Measurements from ENCODE around the gene LAMC3.

Gene LAMC3

DNA sequence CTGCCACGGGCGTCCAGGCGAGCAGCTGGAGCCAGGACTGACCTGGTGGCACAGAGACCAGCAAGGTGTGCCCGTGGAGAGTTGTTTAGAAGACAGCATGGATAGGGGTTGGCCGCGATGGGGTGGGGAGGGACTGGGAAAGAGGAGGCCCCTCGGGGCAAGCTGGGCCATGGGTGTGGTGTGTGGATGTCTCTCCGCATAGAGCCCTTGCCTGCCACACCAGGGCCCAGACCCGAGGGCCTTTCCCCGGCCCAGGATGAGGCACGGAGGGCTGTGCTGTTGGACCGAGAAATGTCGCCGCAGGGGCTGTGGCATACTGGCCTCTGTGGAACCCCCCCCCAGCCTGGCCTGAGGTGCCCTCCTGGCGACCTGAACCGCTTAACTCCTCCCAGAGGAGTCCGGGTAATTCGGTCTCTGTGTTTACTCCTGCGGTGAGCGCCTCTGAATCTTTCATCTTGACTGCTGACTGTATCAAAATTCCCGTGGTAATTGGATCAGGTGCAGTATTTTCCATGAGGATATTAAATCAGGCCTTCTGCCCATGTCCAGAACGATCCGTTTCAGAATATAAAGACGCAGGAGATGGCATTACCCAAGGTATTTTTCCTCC, 22.5 kb upstream of the LAMC3 start:
- 80% methylated on average over 23 of the region's 24 CpGs for WGBS, 2 experiments (ENCODE audit: insufficient coverage in 2 of 2)
- H3K27ac ChIP-seq (ENCODE audit: low read depth, low read length, severe bottlenecking): no peak overlapping the region

DNA sequence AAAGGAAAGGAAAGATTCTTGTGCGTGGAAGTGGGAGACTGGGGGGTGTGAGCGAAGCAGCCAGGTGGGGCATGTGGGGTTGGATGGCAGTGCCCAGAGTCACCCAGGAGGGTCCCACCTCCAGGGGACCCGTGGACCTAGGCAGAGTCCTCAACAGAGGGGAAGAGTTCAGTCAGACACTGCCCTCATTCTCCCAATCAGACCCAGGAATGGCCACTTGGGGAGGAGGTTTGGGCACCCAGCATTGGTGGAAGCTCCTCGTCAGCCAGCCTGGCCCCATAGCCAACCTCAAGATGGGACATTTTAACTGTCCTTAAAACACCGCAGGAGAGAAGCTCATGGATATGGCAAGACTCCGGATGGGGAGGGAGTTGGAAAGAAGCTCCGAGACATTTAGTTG, 21.9 kb upstream of the LAMC3 start:
- Histone ChIP-seq H3K4me3 (ENCODE audit: extremely low read depth, insufficient read depth, low read length, poor library complexity, severe bottlenecking) (no peak overlapping the region), H3K36me3 (ENCODE audit: control insufficient read depth, insufficient read depth, low read length) (no peaks in the 10 kb centered on the region), H3K9me3 (ENCODE audit: control insufficient read depth, low read length) (no peaks in the 10 kb centered on the region), H3K27ac (ENCODE audit: low read depth, low read length, severe bottlenecking) (no peak overlapping the region), H3K4me1 (ENCODE audit: control insufficient read depth, insufficient read depth, low read length, poor library complexity, severe bottlenecking) (no peaks in the 10 kb centered on the region)
- 93% methylated on average over 4 to 6 of the region's 7 CpGs for WGBS, 2 experiments (ENCODE audit: insufficient coverage in 2 of 2)

More for the DNA sequence above, 22.5 kb upstream of the LAMC3 start:
- Histone ChIP-seq H3K4me1 (ENCODE audit: control insufficient read depth, insufficient read depth, low read length, poor library complexity, severe bottlenecking) (no peaks in the 10 kb centered on the region), H3K36me3 (ENCODE audit: control insufficient read depth, insufficient read depth, low read length) (no peaks in the 10 kb centered on the region), H3K9me3 (ENCODE audit: control insufficient read depth, low read length) (no peaks in the 10 kb centered on the region), H3K4me3 (ENCODE audit: extremely low read depth, insufficient read depth, low read length, poor library complexity, severe bottlenecking) (no peak overlapping the region)

DNA sequence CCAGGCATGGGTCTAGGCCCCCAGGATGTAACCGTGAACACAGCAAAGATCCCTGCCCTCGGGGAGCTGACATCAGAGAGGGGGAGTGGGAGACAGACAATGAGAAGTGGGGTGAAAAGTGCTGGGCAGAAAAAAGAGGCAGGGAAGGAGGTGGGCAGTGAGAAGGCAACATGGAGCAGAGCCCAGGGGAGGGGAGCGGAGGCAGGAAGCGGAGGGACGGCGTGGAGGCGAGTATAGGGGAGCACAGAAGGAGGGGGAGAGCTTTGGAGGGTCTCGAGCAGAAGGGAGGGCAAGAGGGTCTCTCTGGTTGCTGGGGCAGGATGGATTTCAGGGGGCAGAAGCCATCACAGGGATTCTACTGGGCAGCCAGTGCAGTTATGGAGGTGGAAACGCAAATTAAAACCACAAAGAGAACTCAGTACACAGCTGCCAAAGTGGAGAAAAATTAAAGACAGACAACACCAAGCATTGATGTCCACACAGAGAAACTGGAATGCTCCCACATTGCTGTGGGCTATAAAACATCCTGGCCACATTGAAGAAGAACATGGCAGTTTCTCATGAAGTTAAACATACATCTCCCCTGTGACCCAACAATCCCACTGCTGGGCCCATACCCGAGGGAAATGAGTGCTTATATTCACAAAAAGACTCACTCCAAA, 21.1 kb upstream of the LAMC3 start:
- 82 to 96% methylated on average over 6 to 8 of the region's 10 CpGs for WGBS, 2 experiments (ENCODE audit: insufficient coverage in 2 of 2)
- no peak overlapping the region for H3K27ac ChIP-seq (ENCODE audit: low read depth, low read length, severe bottlenecking)

DNA sequence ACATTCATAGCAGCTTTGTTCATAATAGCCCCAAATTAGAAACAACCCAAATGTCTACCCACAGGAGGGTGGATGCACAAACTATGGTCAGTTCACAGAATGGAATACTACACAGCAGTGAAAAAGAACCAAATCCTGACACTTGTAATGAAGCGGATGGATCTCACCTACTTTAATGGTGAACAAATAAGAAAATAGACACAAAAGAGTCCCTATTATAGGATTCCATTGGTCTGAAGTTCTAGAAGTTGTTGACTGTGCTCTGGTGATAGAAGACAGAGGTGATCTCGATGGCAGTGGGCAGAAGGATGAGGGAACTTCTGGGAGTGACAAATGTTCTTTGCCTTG, 20.6 kb upstream of the LAMC3 start:
- Histone ChIP-seq H3K4me3 (ENCODE audit: extremely low read depth, insufficient read depth, low read length, poor library complexity, severe bottlenecking) (no peak overlapping the region), H3K27ac (ENCODE audit: low read depth, low read length, severe bottlenecking) (no peak overlapping the region), H3K9me3 (ENCODE audit: control insufficient read depth, low read length) (no peaks in the 10 kb centered on the region), H3K36me3 (ENCODE audit: control insufficient read depth, insufficient read depth, low read length) (no peaks in the 10 kb centered on the region), H3K4me1 (ENCODE audit: control insufficient read depth, insufficient read depth, low read length, poor library complexity, severe bottlenecking) (no peaks in the 10 kb centered on the region)
- WGBS, 2 experiments (ENCODE audit: insufficient coverage in 2 of 2): 100% methylated on average over 1 of the region's 2 CpGs

More for the DNA sequence above, 21.1 kb upstream of the LAMC3 start:
- H3K9me3 ChIP-seq (ENCODE audit: control insufficient read depth, low read length): no peaks in the 10 kb centered on the region
- no peaks in the 10 kb centered on the region for H3K36me3 ChIP-seq (ENCODE audit: control insufficient read depth, insufficient read depth, low read length)
- no peak overlapping the region for H3K4me3 ChIP-seq (ENCODE audit: extremely low read depth, insufficient read depth, low read length, poor library complexity, severe bottlenecking)
- no peaks in the 10 kb centered on the region for H3K4me1 ChIP-seq (ENCODE audit: control insufficient read depth, insufficient read depth, low read length, poor library complexity, severe bottlenecking)

DNA sequence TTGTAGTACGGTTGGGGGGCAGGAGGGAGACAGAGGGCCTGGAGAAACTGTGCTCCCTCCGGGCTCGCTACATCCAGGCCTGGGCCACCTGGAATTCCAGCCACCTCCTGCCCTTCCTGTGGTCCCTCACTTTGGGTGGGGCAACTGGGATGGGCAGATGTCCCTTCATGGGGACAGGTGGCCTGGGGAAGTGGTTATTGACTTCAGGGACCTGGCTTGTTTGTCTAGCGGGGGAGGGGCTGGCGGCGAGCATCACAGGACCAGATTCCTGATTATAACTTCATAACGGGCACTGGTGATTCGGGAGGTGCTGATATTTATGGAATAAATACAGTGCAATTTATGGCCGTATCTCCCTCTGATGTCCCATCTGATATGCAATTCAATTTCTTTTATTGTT, 20.1 kb upstream of the LAMC3 start:
- no peaks in the 10 kb centered on the region for H3K9me3 ChIP-seq (ENCODE audit: control insufficient read depth, low read length)
- WGBS, 2 experiments (ENCODE audit: insufficient coverage in 2 of 2): 95 to 100% methylated on average over 2 to 7 of the region's 9 CpGs
- H3K27ac ChIP-seq (ENCODE audit: low read depth, low read length, severe bottlenecking): no peak overlapping the region
- no peak overlapping the region for H3K4me3 ChIP-seq (ENCODE audit: extremely low read depth, insufficient read depth, low read length, poor library complexity, severe bottlenecking)
- no peaks in the 10 kb centered on the region for H3K4me1 ChIP-seq (ENCODE audit: control insufficient read depth, insufficient read depth, low read length, poor library complexity, severe bottlenecking)
- no peaks in the 10 kb centered on the region for H3K36me3 ChIP-seq (ENCODE audit: control insufficient read depth, insufficient read depth, low read length)

DNA sequence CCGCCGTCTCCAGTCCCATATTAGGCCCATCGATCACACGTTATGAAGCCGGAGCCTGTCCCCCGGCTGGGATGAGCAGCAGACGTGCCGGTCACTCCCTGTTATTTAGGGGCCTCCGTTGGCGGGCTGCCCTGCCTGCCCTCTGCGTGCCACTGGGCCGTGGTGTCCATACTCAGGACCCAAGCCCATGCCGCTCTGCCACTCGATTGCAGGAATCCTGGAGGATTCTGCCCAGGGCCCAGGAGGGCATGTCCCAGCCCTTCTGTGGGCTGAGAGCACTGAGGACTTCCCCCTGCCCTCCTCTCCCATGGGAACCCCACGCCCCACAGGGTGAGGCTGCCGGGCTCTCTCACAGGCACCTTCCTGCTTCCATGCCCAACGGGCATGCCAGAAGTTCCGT, 19.6 kb upstream of the LAMC3 start:
- Histone ChIP-seq H3K4me3 (ENCODE audit: extremely low read depth, insufficient read depth, low read length, poor library complexity, severe bottlenecking) (no peak overlapping the region), H3K36me3 (ENCODE audit: control insufficient read depth, insufficient read depth, low read length) (no peaks in the 10 kb centered on the region), H3K9me3 (ENCODE audit: control insufficient read depth, low read length) (no peaks in the 10 kb centered on the region), H3K4me1 (ENCODE audit: control insufficient read depth, insufficient read depth, low read length, poor library complexity, severe bottlenecking) (no peaks in the 10 kb centered on the region), H3K27ac (ENCODE audit: low read depth, low read length, severe bottlenecking) (no peak overlapping the region)
- WGBS, 2 experiments (ENCODE audit: insufficient coverage in 2 of 2): 92 to 93% methylated on average over 15 to 16 of the region's 18 CpGs

- no peaks in the 10 kb centered on the region for H3K9me3 ChIP-seq (ENCODE audit: control insufficient read depth, low read length)
- H3K36me3 ChIP-seq (ENCODE audit: control insufficient read depth, insufficient read depth, low read length): no peaks in the 10 kb centered on the region
- no peak overlapping the region for H3K27ac ChIP-seq (ENCODE audit: low read depth, low read length, severe bottlenecking)
- H3K4me3 ChIP-seq (ENCODE audit: extremely low read depth, insufficient read depth, low read length, poor library complexity, severe bottlenecking): no peak overlapping the region
- 94 to 96% methylated on average over 21 to 22 of the region's 22 CpGs for WGBS, 2 experiments (ENCODE audit: insufficient coverage in 2 of 2)
- H3K4me1 ChIP-seq (ENCODE audit: control insufficient read depth, insufficient read depth, low read length, poor library complexity, severe bottlenecking): no peaks in the 10 kb centered on the region
Observed at GRCh38 chr9:130989891-130990290, 19.1 kb upstream of the LAMC3 start.

- Histone ChIP-seq H3K27ac (ENCODE audit: low read depth, low read length, severe bottlenecking) (no peak overlapping the region), H3K36me3 (ENCODE audit: control insufficient read depth, insufficient read depth, low read length) (no peaks in the 10 kb centered on the region), H3K9me3 (ENCODE audit: control insufficient read depth, low read length) (no peaks in the 10 kb centered on the region), H3K4me3 (ENCODE audit: extremely low read depth, insufficient read depth, low read length, poor library complexity, severe bottlenecking) (no peak overlapping the region), H3K4me1 (ENCODE audit: control insufficient read depth, insufficient read depth, low read length, poor library complexity, severe bottlenecking) (peaks cover 4% of the 10 kb centered on the region)
- 74% methylated on average over 17 to 18 of the region's 23 CpGs for WGBS, 2 experiments (ENCODE audit: insufficient coverage in 2 of 2)
Observed at GRCh38 chr9:130990306-130990977, 18.5 kb upstream of the LAMC3 start.

DNA sequence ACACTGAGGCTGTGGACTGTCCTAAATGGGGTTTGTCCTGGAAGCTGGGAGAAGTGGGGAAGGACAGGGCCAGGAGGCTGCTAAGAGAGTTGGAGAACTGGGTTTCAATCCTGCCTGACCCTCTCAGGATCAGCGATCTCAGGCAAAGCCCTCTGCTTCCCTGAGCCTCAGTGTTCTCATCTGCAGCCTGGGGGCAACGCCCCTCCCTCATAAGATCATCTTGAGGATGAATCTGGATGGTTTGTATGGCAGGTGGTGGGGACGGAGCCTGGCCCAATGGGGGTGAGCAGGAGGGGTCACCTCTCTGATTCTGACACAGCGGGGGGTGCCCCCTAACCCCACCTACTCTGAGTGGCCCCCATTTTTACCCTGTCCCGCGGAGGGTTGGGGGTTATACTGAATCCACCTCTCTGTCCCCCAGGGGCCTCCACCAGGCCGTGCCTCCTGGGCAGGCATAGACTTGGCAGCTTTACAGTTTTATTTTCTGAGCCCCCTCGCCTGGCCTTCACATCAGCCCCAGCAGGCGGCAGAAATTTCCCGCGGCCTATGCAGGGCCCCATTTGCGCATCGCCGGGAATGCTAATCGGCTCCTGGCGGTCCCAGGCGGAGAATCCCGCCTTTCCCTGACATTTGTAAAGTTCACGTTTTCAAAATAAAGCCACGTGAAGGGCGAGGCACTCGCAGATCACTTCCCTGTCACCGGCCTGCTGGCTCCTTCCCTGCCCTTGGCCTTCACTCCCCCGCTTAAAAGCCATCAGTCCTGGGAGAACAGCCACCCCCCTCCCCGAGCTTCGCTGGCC, 17.8 kb upstream of the LAMC3 start:
- Histone ChIP-seq H3K9me3 (ENCODE audit: control insufficient read depth, low read length) (no peaks in the 10 kb centered on the region), H3K4me1 (ENCODE audit: control insufficient read depth, insufficient read depth, low read length, poor library complexity, severe bottlenecking) (peaks cover 8% of the 10 kb centered on the region), H3K36me3 (ENCODE audit: control insufficient read depth, insufficient read depth, low read length) (no peaks in the 10 kb centered on the region), H3K27ac (ENCODE audit: low read depth, low read length, severe bottlenecking) (no peak overlapping the region), H3K4me3 (ENCODE audit: extremely low read depth, insufficient read depth, low read length, poor library complexity, severe bottlenecking) (no peak overlapping the region)
- 37 to 41% methylated on average over 20 to 23 of the region's 26 CpGs for WGBS, 2 experiments (ENCODE audit: insufficient coverage in 2 of 2)

- H3K9me3 ChIP-seq (ENCODE audit: control insufficient read depth, low read length): no peaks in the 10 kb centered on the region
- WGBS, 2 experiments (ENCODE audit: insufficient coverage in 2 of 2): 84 to 90% methylated on average over 17 to 20 of the region's 20 CpGs
- no peak overlapping the region for H3K4me3 ChIP-seq (ENCODE audit: extremely low read depth, insufficient read depth, low read length, poor library complexity, severe bottlenecking)
- no peaks in the 10 kb centered on the region for H3K36me3 ChIP-seq (ENCODE audit: control insufficient read depth, insufficient read depth, low read length)
- H3K27ac ChIP-seq (ENCODE audit: low read depth, low read length, severe bottlenecking): no peak overlapping the region
- peaks cover 8% of the 10 kb centered on the region for H3K4me1 ChIP-seq (ENCODE audit: control insufficient read depth, insufficient read depth, low read length, poor library complexity, severe bottlenecking)
Observed at GRCh38 chr9:130991778-130992681, 16.9 kb upstream of the LAMC3 start.

All from mesodermal cell (in vitro differentiated cells).